AG09309 (cell line): ENCODE measurements around the gene NIM1K.

Source experiments
- DNase-seq: peaks from one replicate; pipeline ENCODE4 v3.0.0-alpha.2; 2010; ENCODE audit warnings: low read depth
- H3K4me3 ChIP-seq: 2 replicates; pipeline ENCODE4 v1.5.1; 2011; ENCODE audit warnings: mild to moderate bottlenecking, low read depth, low read length, moderate library complexity; ENCODE audit not compliant: control insufficient read depth
- CTCF ChIP-seq: IDR thresholded peaks from 2 replicates; pipeline ENCODE4 v1.5.1; 2011; ENCODE audit warnings: mild to moderate bottlenecking, low read depth, low read length, inconsistent platforms; ENCODE audit not compliant: insufficient read depth, control insufficient read depth; ENCODE audit errors: missing control alignments

The NIM1K gene

GRCh38 chr5:43270645-43271044 lies 78.6 kb downstream of the NIM1K start:
- no peak for DNase-seq
- H3K4me3 ChIP-seq: no peak overlapping the region
- no peak for TF ChIP-seq CTCF

GRCh38 chr5:43273552-43273951 lies 81.5 kb downstream of the NIM1K start:
- no peak for DNase-seq
- TF ChIP-seq CTCF: no peak

GRCh38 chr5:43274435-43275114 lies 82.5 kb downstream of the NIM1K start:
- DNase-seq: no peak
- TF ChIP-seq CTCF: no peak
- H3K4me3 ChIP-seq: no peak overlapping the region

More at GRCh38 chr5:43273552-43273951, 81.5 kb downstream of the NIM1K start:
- no peak overlapping the region for H3K4me3 ChIP-seq

GRCh38 chr5:43275391-43275790 lies 83.4 kb downstream of the NIM1K start:
- DNase-seq: no peak
- no peak for TF ChIP-seq CTCF
- no peak overlapping the region for H3K4me3 ChIP-seq

GRCh38 chr5:43279548-43280274 lies 87.7 kb downstream of the NIM1K start:
- TF ChIP-seq CTCF: no peak
- H3K4me3 ChIP-seq: no peak overlapping the region
- DNase-seq: no peak

- no peak for TF ChIP-seq CTCF
- no peak overlapping the region for H3K4me3 ChIP-seq
- DNase-seq: no peak
These were observed 90.0 kb downstream of the NIM1K start for GRCh38 chr5:43281840-43282658.
